Ishikawa (cell line): ENCODE results near the gene MADCAM1.
A peak's percentile ranks its signal among the peaks of the same experiment; 100 is the strongest.

Experiments used
- CEBPB ChIP-seq: IDR thresholded peaks from 2 replicates; pipeline ENCODE4 v1.6.1; 2012
- CREB1 ChIP-seq: IDR thresholded peaks from 2 replicates; pipeline ENCODE4 v1.6.1; 2012; ENCODE audit warnings: low read depth
- EGR1 ChIP-seq: IDR thresholded peaks from 2 replicates; pipeline ENCODE4 v1.6.1; 2012
- EP300 ChIP-seq: IDR thresholded peaks from 2 replicates; pipeline ENCODE4 v1.6.1; 2012; ENCODE audit warnings: borderline replicate concordance
- FOXM1 ChIP-seq: IDR thresholded peaks from 2 replicates; pipeline ENCODE4 v1.6.1; 2012; ENCODE audit warnings: low read depth, borderline replicate concordance
- MAX ChIP-seq: IDR thresholded peaks from 2 replicates; pipeline ENCODE4 v1.6.1; 2012
- NFIC ChIP-seq: IDR thresholded peaks from 2 replicates; pipeline ENCODE4 v1.6.1; 2012
- RAD21 ChIP-seq: IDR thresholded peaks from 2 replicates; pipeline ENCODE4 v1.6.1; 2012; ENCODE audit warnings: low read depth
- REST ChIP-seq: IDR thresholded peaks from 2 replicates; pipeline ENCODE4 v1.6.1; 2012; ENCODE audit warnings: low read depth, mild to moderate bottlenecking
- TAF1 ChIP-seq: IDR thresholded peaks from 2 replicates; pipeline ENCODE4 v1.6.1; 2012; ENCODE audit warnings: low read depth, mild to moderate bottlenecking
- TCF12 ChIP-seq: IDR thresholded peaks from 2 replicates; pipeline ENCODE4 v1.6.1; 2012; ENCODE audit warnings: low read depth
- TEAD4 ChIP-seq: IDR thresholded peaks from 2 replicates; pipeline ENCODE4 v1.6.1; 2012
- USF1 ChIP-seq: IDR thresholded peaks from 2 replicates; pipeline ENCODE4 v1.6.1; 2012
- YY1 ChIP-seq: IDR thresholded peaks from 2 replicates; pipeline ENCODE4 v1.6.1; 2012; ENCODE audit warnings: low read depth
- ZBTB7A ChIP-seq: IDR thresholded peaks from 2 replicates; pipeline ENCODE4 v1.6.1; 2012; ENCODE audit warnings: low read depth

MADCAM1 gene

GRCh38 chr19:485077-485476 is 11.2 kb upstream of the MADCAM1 start:
- TF ChIP-seq RAD21 (no peak), USF1 (no peak), TCF12 (no peak), CREB1 (no peak), ZBTB7A (no peak), REST (no peak), YY1 (no peak), EGR1 (no peak), TEAD4 (no peak)

- TF ChIP-seq ZBTB7A = no peak
Observed at GRCh38 chr19:485583-486236, 10.6 kb upstream of the MADCAM1 start.

GRCh38 chr19:488505-489417 is 7.5 kb upstream of the MADCAM1 start:
- peak; percentile 78; the same call in 1 of the 2 replicates for TF ChIP-seq TAF1
- TF ChIP-seq EP300 = peak; percentile 44; the same call in 1 of the 2 replicates
- no peak for TF ChIP-seq CEBPB
- no peak for TF ChIP-seq RAD21
- TF ChIP-seq NFIC = peak; percentile 60; the same call in 1 of the 2 replicates
- no peak for TF ChIP-seq FOXM1
- 0 out of 2 replicates have a peak, but pooled peaks have one; percentile 38 for TF ChIP-seq EGR1
- TF ChIP-seq TCF12 = peak; percentile 28; the same call in 1 of the 2 replicates
- TF ChIP-seq TEAD4 = peak; percentile 36; the same call in 1 of the 2 replicates
- peak; percentile 47 for TF ChIP-seq USF1
- TF ChIP-seq CREB1 = 0 out of 2 replicates have a peak, but pooled peaks have one; percentile 5
- peak; percentile 81; the same call in 1 of the 2 replicates for TF ChIP-seq YY1
- TF ChIP-seq REST = no peak
- TF ChIP-seq ZBTB7A = peak; percentile 41; the same call in 1 of the 2 replicates
- TF ChIP-seq MAX = peak; percentile 74

GRCh38 chr19:489418-490196 is 6.7 kb upstream of the MADCAM1 start:
- TF ChIP-seq RAD21 (no peak), CEBPB (no peak), CREB1 (no peak), ZBTB7A (0 out of 2 replicates have a peak, but pooled peaks have one; percentile 33)

- TF ChIP-seq ZBTB7A (no peak), TAF1 (no peak)
Observed at GRCh38 chr19:491146-491741, 5.0 kb upstream of the MADCAM1 start.
